ENCODE measurements around the gene CDK5RAP1.
"Not testable (repeated sequence)": the region's sequence is repeated elsewhere in the genome, so short reads cannot be mapped to it uniquely, and the experiment has no call there.

Gene CDK5RAP1

GRCh38 chr20:33399924-33400323 is 1.4 kb downstream of the CDK5RAP1 start:
- H3K27ac ChIP-seq (ENCODE audit: low read length): no peak overlapping the region
- peak overlapping the region; percentile 95 to 96 for H3K4me3 ChIP-seq (ENCODE audit: low read depth in 1 of 2, low read length in 2 of 2)
- peaks cover 6 to 23% of the 10 kb centered on the region in 2 donors for H3K4me1 ChIP-seq (ENCODE audit: control insufficient read depth in 1 of 2, insufficient read depth in 2 of 2, low read length in 2 of 2)
- H3K9me3 ChIP-seq (ENCODE audit: control insufficient read depth in 1 of 2, low read length in 2 of 2): no peaks in the 10 kb centered on the region
- no peaks in the 10 kb centered on the region for H3K27me3 ChIP-seq (ENCODE audit: low read depth, low read length)
- H3K36me3 ChIP-seq (ENCODE audit: control insufficient read depth in 1 of 2, insufficient read depth in 2 of 2, low read length in 2 of 2): peaks cover 7 to 9% of the 10 kb centered on the region in 2 donors

GRCh38 chr20:33394718-33395117 is 6.6 kb downstream of the CDK5RAP1 start:
- Histone ChIP-seq H3K27me3 (ENCODE audit: low read depth, low read length) (no peaks in the 10 kb centered on the region), H3K4me3 (ENCODE audit: low read depth in 1 of 2, low read length in 2 of 2) (no peak overlapping the region), H3K36me3 (ENCODE audit: control insufficient read depth in 1 of 2, insufficient read depth in 2 of 2, low read length in 2 of 2) (peaks cover 17 to 43% of the 10 kb centered on the region in 2 donors), H3K4me1 (ENCODE audit: control insufficient read depth in 1 of 2, insufficient read depth in 2 of 2, low read length in 2 of 2) (peaks cover 0 to 5% of the 10 kb centered on the region in 2 donors), H3K27ac (ENCODE audit: low read length) (no peak overlapping the region), H3K9me3 (ENCODE audit: control insufficient read depth in 1 of 2, low read length in 2 of 2) (no peaks in the 10 kb centered on the region)

- peaks cover 0 to 5% of the 10 kb centered on the region in 2 donors for H3K4me1 ChIP-seq (ENCODE audit: control insufficient read depth in 1 of 2, insufficient read depth in 2 of 2, low read length in 2 of 2)
- H3K4me3 ChIP-seq (ENCODE audit: low read depth in 1 of 2, low read length in 2 of 2): no peak overlapping the region
- peaks cover 17 to 43% of the 10 kb centered on the region in 2 donors for H3K36me3 ChIP-seq (ENCODE audit: control insufficient read depth in 1 of 2, insufficient read depth in 2 of 2, low read length in 2 of 2)
- H3K27ac ChIP-seq (ENCODE audit: low read length): no peak overlapping the region
- H3K9me3 ChIP-seq (ENCODE audit: control insufficient read depth in 1 of 2, low read length in 2 of 2): no peaks in the 10 kb centered on the region
- H3K27me3 ChIP-seq (ENCODE audit: low read depth, low read length): no peaks in the 10 kb centered on the region
Measured at GRCh38 chr20:33393609-33394008, 7.7 kb downstream of the CDK5RAP1 start.

- Histone ChIP-seq H3K4me3 (ENCODE audit: low read depth in 1 of 2, low read length in 2 of 2) (no peak overlapping the region), H3K27ac (ENCODE audit: low read length) (no peak overlapping the region), H3K36me3 (ENCODE audit: control insufficient read depth in 1 of 2, insufficient read depth in 2 of 2, low read length in 2 of 2) (peaks cover 16 to 49% of the 10 kb centered on the region in 2 donors), H3K27me3 (ENCODE audit: low read depth, low read length) (no peaks in the 10 kb centered on the region), H3K4me1 (ENCODE audit: control insufficient read depth in 1 of 2, insufficient read depth in 2 of 2, low read length in 2 of 2) (peaks cover 0 to 5% of the 10 kb centered on the region in 2 donors), H3K9me3 (ENCODE audit: control insufficient read depth in 1 of 2, low read length in 2 of 2) (no peaks in the 10 kb centered on the region)
Measured at GRCh38 chr20:33391722-33392415, 9.4 kb downstream of the CDK5RAP1 start.

GRCh38 chr20:33389326-33389725 is 12.0 kb downstream of the CDK5RAP1 start:
- not testable (repeated sequence) for H3K4me3 ChIP-seq (ENCODE audit: low read depth in 1 of 2, low read length in 2 of 2); H3K27me3 ChIP-seq (ENCODE audit: low read depth, low read length); H3K9me3 ChIP-seq (ENCODE audit: control insufficient read depth in 1 of 2, low read length in 2 of 2); H3K4me1 ChIP-seq (ENCODE audit: control insufficient read depth in 1 of 2, insufficient read depth in 2 of 2, low read length in 2 of 2); H3K27ac ChIP-seq (ENCODE audit: low read length)
- H3K36me3 ChIP-seq (ENCODE audit: control insufficient read depth in 1 of 2, insufficient read depth in 2 of 2, low read length in 2 of 2): peaks cover 33 to 62% of the 10 kb centered on the region in 2 donors

- no peaks in the 10 kb centered on the region for H3K27me3 ChIP-seq (ENCODE audit: low read depth, low read length)
- no peaks in the 10 kb centered on the region for H3K9me3 ChIP-seq (ENCODE audit: control insufficient read depth in 1 of 2, low read length in 2 of 2)
- no peak overlapping the region for H3K4me3 ChIP-seq (ENCODE audit: low read depth in 1 of 2, low read length in 2 of 2)
- H3K4me1 ChIP-seq (ENCODE audit: control insufficient read depth in 1 of 2, insufficient read depth in 2 of 2, low read length in 2 of 2): peaks cover 0 to 5% of the 10 kb centered on the region in 2 donors
- peaks cover 36 to 60% of the 10 kb centered on the region in 2 donors for H3K36me3 ChIP-seq (ENCODE audit: control insufficient read depth in 1 of 2, insufficient read depth in 2 of 2, low read length in 2 of 2)
- no peak overlapping the region for H3K27ac ChIP-seq (ENCODE audit: low read length)
Measured at GRCh38 chr20:33388268-33388667, 13.1 kb downstream of the CDK5RAP1 start.

GRCh38 chr20:33387177-33387576 is 14.1 kb downstream of the CDK5RAP1 start:
- Histone ChIP-seq H3K27ac (ENCODE audit: low read length) (no peak overlapping the region), H3K9me3 (ENCODE audit: control insufficient read depth in 1 of 2, low read length in 2 of 2) (no peaks in the 10 kb centered on the region), H3K36me3 (ENCODE audit: control insufficient read depth in 1 of 2, insufficient read depth in 2 of 2, low read length in 2 of 2) (peaks cover 36 to 54% of the 10 kb centered on the region in 2 donors), H3K4me3 (ENCODE audit: low read depth in 1 of 2, low read length in 2 of 2) (no peak overlapping the region), H3K4me1 (ENCODE audit: control insufficient read depth in 1 of 2, insufficient read depth in 2 of 2, low read length in 2 of 2) (peaks cover 0 to 4% of the 10 kb centered on the region in 2 donors), H3K27me3 (ENCODE audit: low read depth, low read length) (no peaks in the 10 kb centered on the region)

- H3K36me3 ChIP-seq (ENCODE audit: control insufficient read depth in 1 of 2, insufficient read depth in 2 of 2, low read length in 2 of 2): peaks cover 36 to 53% of the 10 kb centered on the region in 2 donors
- H3K9me3 ChIP-seq (ENCODE audit: control insufficient read depth in 1 of 2, low read length in 2 of 2): no peaks in the 10 kb centered on the region
- H3K4me1 ChIP-seq (ENCODE audit: control insufficient read depth in 1 of 2, insufficient read depth in 2 of 2, low read length in 2 of 2): no peaks in the 10 kb centered on the region
- no peak overlapping the region for H3K27ac ChIP-seq (ENCODE audit: low read length)
- H3K4me3 ChIP-seq (ENCODE audit: low read depth in 1 of 2, low read length in 2 of 2): no peak overlapping the region
- no peaks in the 10 kb centered on the region for H3K27me3 ChIP-seq (ENCODE audit: low read depth, low read length)
Measured at GRCh38 chr20:33386673-33387072, 14.6 kb downstream of the CDK5RAP1 start.

GRCh38 chr20:33377366-33377765 is 24.0 kb downstream of the CDK5RAP1 start:
- H3K4me1 ChIP-seq (ENCODE audit: control insufficient read depth in 1 of 2, insufficient read depth in 2 of 2, low read length in 2 of 2): no peaks in the 10 kb centered on the region
- no peak overlapping the region for H3K4me3 ChIP-seq (ENCODE audit: low read depth in 1 of 2, low read length in 2 of 2)
- H3K27me3 ChIP-seq (ENCODE audit: low read depth, low read length): no peaks in the 10 kb centered on the region
- H3K27ac ChIP-seq (ENCODE audit: low read length): no peak overlapping the region
- no peaks in the 10 kb centered on the region for H3K9me3 ChIP-seq (ENCODE audit: control insufficient read depth in 1 of 2, low read length in 2 of 2)
- H3K36me3 ChIP-seq (ENCODE audit: control insufficient read depth in 1 of 2, insufficient read depth in 2 of 2, low read length in 2 of 2): peaks cover 33 to 59% of the 10 kb centered on the region in 2 donors

GRCh38 chr20:33373735-33374605 is 27.3 kb downstream of the CDK5RAP1 start:
- H3K4me1 ChIP-seq (ENCODE audit: control insufficient read depth in 1 of 2, insufficient read depth in 2 of 2, low read length in 2 of 2): no peaks in the 10 kb centered on the region
- H3K27me3 ChIP-seq (ENCODE audit: low read depth, low read length): no peaks in the 10 kb centered on the region
- H3K9me3 ChIP-seq (ENCODE audit: control insufficient read depth in 1 of 2, low read length in 2 of 2): no peaks in the 10 kb centered on the region
- H3K36me3 ChIP-seq (ENCODE audit: control insufficient read depth in 1 of 2, insufficient read depth in 2 of 2, low read length in 2 of 2): peaks cover 31 to 64% of the 10 kb centered on the region in 2 donors
- no peak overlapping the region for H3K27ac ChIP-seq (ENCODE audit: low read length)
- no peak overlapping the region for H3K4me3 ChIP-seq (ENCODE audit: low read depth in 1 of 2, low read length in 2 of 2)

GRCh38 chr20:33372993-33373441 is 28.3 kb downstream of the CDK5RAP1 start:
- Histone ChIP-seq H3K27me3 (ENCODE audit: low read depth, low read length) (no peaks in the 10 kb centered on the region), H3K4me1 (ENCODE audit: control insufficient read depth in 1 of 2, insufficient read depth in 2 of 2, low read length in 2 of 2) (no peaks in the 10 kb centered on the region), H3K4me3 (ENCODE audit: low read depth in 1 of 2, low read length in 2 of 2) (no peak overlapping the region), H3K27ac (ENCODE audit: low read length) (no peak overlapping the region), H3K36me3 (ENCODE audit: control insufficient read depth in 1 of 2, insufficient read depth in 2 of 2, low read length in 2 of 2) (peaks cover 23 to 57% of the 10 kb centered on the region in 2 donors), H3K9me3 (ENCODE audit: control insufficient read depth in 1 of 2, low read length in 2 of 2) (no peaks in the 10 kb centered on the region)
